Frontal cortex (tissue), 4 donors: ENCODE data around the gene USP30. TPM values are rescaled to one million over a fixed set of nuclear protein-coding genes. Genes with fewer than 3 reads are reported as not detected.
"Not testable (repeated sequence)": the region's sequence is repeated elsewhere in the genome, so short reads cannot be mapped to it uniquely, and the experiment has no call there.

Source experiments
- DNase-seq, 2 donors: peaks; one replicate each; pipeline ENCODE4 v3.0.0; 2012; ENCODE audit warnings: low spot score in 2 of 2
- FAIRE-seq: peaks from 2 replicates; lab custom pipeline; 2012; peaks lifted over from hg19 to GRCh38; lab: Jason Lieb, UNC
- total RNA-seq: library from RNA; depleted of rRNA; stranded (reverse); fragments of >200 nt; gene quantifications from one replicate; pipeline ENCODE4 v1.2.3, GENCODE V29; 2014
- donor health status: control.
- donor health status: control.
- donor health status: control.

The USP30 gene
- total RNA-seq, 1 donor from 2014 or later = 22.0 TPM

- not testable (repeated sequence) for DNase-seq, FAIRE-seq
These were observed 2.6 kb upstream of the USP30 start for GRCh38 chr12:109049794-109050193.

GRCh38 chr12:109052097-109052413 lies 321 bp upstream of the USP30 start:
- no peak for FAIRE-seq
- DNase-seq = no peak

GRCh38 chr12:109053382-109054123 lies 1.2 kb downstream of the USP30 start:
- FAIRE-seq (no peak), DNase-seq (no peak)

- DNase-seq, FAIRE-seq: not testable (repeated sequence)
These were observed 1.7 kb downstream of the USP30 start for GRCh38 chr12:109054124-109054513.

GRCh38 chr12:109054520-109054919 lies 2.1 kb downstream of the USP30 start:
- FAIRE-seq (no peak), DNase-seq (no peak)

GRCh38 chr12:109056891-109057290 lies 4.5 kb downstream of the USP30 start:
- DNase-seq = no peak
- peak; percentile 60 for FAIRE-seq

- DNase-seq (peak in 1 of 2 donors; percentile 41), FAIRE-seq (no peak)
These were observed 5.0 kb downstream of the USP30 start for GRCh38 chr12:109057376-109057775.

- FAIRE-seq = no peak
- DNase-seq = no peak
These were observed 6.4 kb downstream of the USP30 start for GRCh38 chr12:109058773-109059172.

GRCh38 chr12:109064143-109064542 lies 11.8 kb downstream of the USP30 start:
- FAIRE-seq (no peak), DNase-seq (no peak)

- DNase-seq = no peak
- FAIRE-seq = no peak
These were observed 12.9 kb downstream of the USP30 start for GRCh38 chr12:109065154-109065852.

- DNase-seq = no peak
- no peak for FAIRE-seq
These were observed 13.4 kb downstream of the USP30 start for GRCh38 chr12:109065853-109066193.

- FAIRE-seq = no peak
- DNase-seq = no peak
These were observed 17.2 kb downstream of the USP30 start for GRCh38 chr12:109069307-109070271.

- DNase-seq (no peak), FAIRE-seq (no peak)
These were observed 22.5 kb downstream of the USP30 start for GRCh38 chr12:109074866-109075265.

GRCh38 chr12:109082751-109083150 lies 30.4 kb downstream of the USP30 start:
- FAIRE-seq (no peak), DNase-seq (no peak)

GRCh38 chr12:109084425-109084824 lies 32.0 kb downstream of the USP30 start:
- no peak for DNase-seq
- FAIRE-seq = no peak

- FAIRE-seq (no peak), DNase-seq (no peak)
These were observed 33.2 kb downstream of the USP30 start for GRCh38 chr12:109085590-109085989.

- DNase-seq (no peak), FAIRE-seq (no peak)
These were observed 34.9 kb downstream of the USP30 start for GRCh38 chr12:109087250-109087649.

GRCh38 chr12:109088818-109089217 lies 36.4 kb downstream of the USP30 start:
- DNase-seq = no peak
- FAIRE-seq = no peak

GRCh38 chr12:109089683-109090082 lies 37.3 kb downstream of the USP30 start:
- no peak for DNase-seq
- no peak for FAIRE-seq

GRCh38 chr12:109092497-109093021 lies 40.2 kb downstream of the USP30 start:
- FAIRE-seq (no peak), DNase-seq (no peak)
